ENCODE results near the gene KCNJ6. TPM values are rescaled to one million over a fixed set of nuclear protein-coding genes. Genes with fewer than 3 reads are reported as not detected.

The KCNJ6 gene
- polyA plus RNA-seq, 1 of the 3 experiments (the other 2 are of a cell fraction): not detected

DNA sequence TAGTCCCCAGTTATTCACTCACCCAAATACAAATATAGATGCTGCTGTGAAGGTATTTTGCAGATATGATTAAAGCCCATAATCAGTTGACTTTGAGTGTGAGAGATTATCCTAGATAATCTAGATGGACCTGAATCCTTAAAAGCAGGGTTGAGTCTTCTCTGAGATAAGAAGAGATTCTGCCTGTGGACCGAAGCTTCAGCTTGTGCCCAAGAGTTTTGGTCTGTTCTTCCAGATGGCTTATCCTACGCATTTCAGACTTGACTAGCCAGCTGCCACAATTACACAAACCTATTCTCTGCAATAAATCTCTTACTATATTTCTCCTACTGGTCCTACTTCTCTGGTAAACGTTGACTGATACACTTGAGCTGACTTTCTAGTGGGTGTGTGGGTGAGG lies 145.1 kb downstream of the KCNJ6 start:
- Histone ChIP-seq H3K4me1 (ENCODE audit: control insufficient read depth in 1 of 2, insufficient read depth in 2 of 2, low read depth in 1 of 2, low read length in 1 of 2) (no peaks in the 10 kb centered on the region), H3F3A (replicated peaks; ENCODE audit: insufficient read depth) (no peaks in the 10 kb centered on the region), H3K36me3 (replicated peaks in 1 of 2; ENCODE audit: control insufficient read depth in 1 of 2, insufficient read depth in 2 of 2, low read length in 1 of 2) (no peaks in the 10 kb centered on the region), H2AFZ (ENCODE audit: low read depth) (no peak overlapping the region), H3K9me3 (no peaks in the 10 kb centered on the region), H3K9ac (no peak overlapping the region), H3K27ac (ENCODE audit: low read depth in 2 of 2, low read length in 1 of 2) (no peak overlapping the region), H3K27me3 (ENCODE audit: insufficient read depth) (no peaks in the 10 kb centered on the region; the same call in 1 of the 2 replicates), H3K79me2 (ENCODE audit: insufficient read depth) (no peaks in the 10 kb centered on the region), H3K4me2 (no peak overlapping the region), H3K4me3 (ENCODE audit: low read depth in 2 of 2, low read length in 1 of 2) (no peak overlapping the region), H4K20me1 (ENCODE audit: insufficient read depth) (no peaks in the 10 kb centered on the region), H3K9me2 (no peaks in the 10 kb centered on the region)
- no peak for DNase-seq
- WGBS (ENCODE audit: low lambda C conversion rate): 15% methylated on average over 3 of the region's 3 CpGs
- ChIA-PET POLR2A (no interaction called here), CTCF (no interaction called here)
- no peak for TF ChIP-seq TCF12 (IDR thresholded peaks at IDR 0.05)
- no peak for TF ChIP-seq SMC3 (IDR thresholded peaks at IDR 0.05; ENCODE audit: low read depth, low read length)
- no peak for TF ChIP-seq USF1 (IDR thresholded peaks at IDR 0.05; ENCODE audit: borderline replicate concordance, low read depth)
- TF ChIP-seq PBX3 (IDR thresholded peaks at IDR 0.05): no peak
- TF ChIP-seq TEAD4 (IDR thresholded peaks at IDR 0.05; ENCODE audit: borderline replicate concordance, insufficient read depth): no peak
- no peak for TF ChIP-seq GATA2 (CRISPR knock-in tag; IDR thresholded peaks at IDR 0.05)

DNA sequence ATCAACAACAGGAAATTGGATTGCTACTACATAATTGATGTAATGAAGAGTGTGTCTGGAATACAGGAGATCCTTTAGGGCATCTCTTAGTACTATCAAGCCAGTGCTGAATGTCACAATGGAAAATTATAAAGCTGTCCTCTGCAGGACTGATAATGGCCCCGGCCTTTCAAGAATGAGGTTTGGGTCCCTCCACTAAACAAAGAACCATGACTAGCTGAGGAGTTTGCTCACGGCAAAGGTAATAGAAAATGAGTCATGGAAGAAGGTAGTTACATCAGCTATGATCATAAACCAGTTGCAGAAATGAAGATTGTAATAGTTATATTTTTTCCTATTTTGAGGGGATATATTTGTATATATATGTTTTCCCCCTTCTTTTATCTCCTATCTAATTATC lies 145.8 kb downstream of the KCNJ6 start:
- ChIA-PET CTCF (no interaction called here), POLR2A (no interaction called here)
- Histone ChIP-seq H3K79me2 (ENCODE audit: insufficient read depth) (no peaks in the 10 kb centered on the region), H3K9me2 (no peaks in the 10 kb centered on the region), H3K4me1 (ENCODE audit: control insufficient read depth in 1 of 2, insufficient read depth in 2 of 2, low read depth in 1 of 2, low read length in 1 of 2) (no peaks in the 10 kb centered on the region), H3F3A (replicated peaks; ENCODE audit: insufficient read depth) (no peaks in the 10 kb centered on the region), H3K9me3 (no peaks in the 10 kb centered on the region), H3K27me3 (ENCODE audit: insufficient read depth) (no peaks in the 10 kb centered on the region; the same call in 1 of the 2 replicates), H4K20me1 (ENCODE audit: insufficient read depth) (no peaks in the 10 kb centered on the region), H2AFZ (ENCODE audit: low read depth) (no peak overlapping the region), H3K36me3 (replicated peaks in 1 of 2; ENCODE audit: control insufficient read depth in 1 of 2, insufficient read depth in 2 of 2, low read length in 1 of 2) (no peaks in the 10 kb centered on the region), H3K27ac (ENCODE audit: low read depth in 2 of 2, low read length in 1 of 2) (no peak overlapping the region), H3K9ac (no peak overlapping the region), H3K4me2 (no peak overlapping the region), H3K4me3 (ENCODE audit: low read depth in 2 of 2, low read length in 1 of 2) (no peak overlapping the region)
- no peak for TF ChIP-seq SIN3A (IDR thresholded peaks at IDR 0.05; ENCODE audit: borderline replicate concordance, low read depth, low read length)
- no peak for TF ChIP-seq SMC3 (IDR thresholded peaks at IDR 0.05; ENCODE audit: low read depth, low read length)
- TF ChIP-seq EP300 (IDR thresholded peaks at IDR 0.05; ENCODE audit: borderline replicate concordance in 1 of 2, low read depth in 1 of 2, low read length in 1 of 2): no peak
- TF ChIP-seq GABPA (IDR thresholded peaks at IDR 0.05; ENCODE audit: low read depth): no peak
- no peak for TF ChIP-seq CHD2 (IDR thresholded peaks at IDR 0.05; ENCODE audit: low read length, partially characterized antibody)
- TF ChIP-seq, protein P1, sequence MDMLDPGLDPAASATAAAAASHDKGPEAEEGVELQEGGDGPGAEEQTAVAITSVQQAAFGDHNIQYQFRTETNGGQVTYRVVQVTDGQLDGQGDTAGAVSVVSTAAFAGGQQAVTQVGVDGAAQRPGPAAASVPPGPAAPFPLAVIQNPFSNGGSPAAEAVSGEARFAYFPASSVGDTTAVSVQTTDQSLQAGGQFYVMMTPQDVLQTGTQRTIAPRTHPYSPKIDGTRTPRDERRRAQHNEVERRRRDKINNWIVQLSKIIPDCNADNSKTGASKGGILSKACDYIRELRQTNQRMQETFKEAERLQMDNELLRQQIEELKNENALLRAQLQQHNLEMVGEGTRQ (IDR thresholded peaks at IDR 0.05; ENCODE audit: borderline replicate concordance, low read depth, low read length): no peak
- no peak for TF ChIP-seq NRF1 (IDR thresholded peaks at IDR 0.05; ENCODE audit: low read depth, low read length)
- WGBS (ENCODE audit: low lambda C conversion rate): 0% methylated on average over 2 of the region's 2 CpGs
- DNase-seq: no peak
